ENCODE data around the gene BABAM2.

The BABAM2 gene

DNA sequence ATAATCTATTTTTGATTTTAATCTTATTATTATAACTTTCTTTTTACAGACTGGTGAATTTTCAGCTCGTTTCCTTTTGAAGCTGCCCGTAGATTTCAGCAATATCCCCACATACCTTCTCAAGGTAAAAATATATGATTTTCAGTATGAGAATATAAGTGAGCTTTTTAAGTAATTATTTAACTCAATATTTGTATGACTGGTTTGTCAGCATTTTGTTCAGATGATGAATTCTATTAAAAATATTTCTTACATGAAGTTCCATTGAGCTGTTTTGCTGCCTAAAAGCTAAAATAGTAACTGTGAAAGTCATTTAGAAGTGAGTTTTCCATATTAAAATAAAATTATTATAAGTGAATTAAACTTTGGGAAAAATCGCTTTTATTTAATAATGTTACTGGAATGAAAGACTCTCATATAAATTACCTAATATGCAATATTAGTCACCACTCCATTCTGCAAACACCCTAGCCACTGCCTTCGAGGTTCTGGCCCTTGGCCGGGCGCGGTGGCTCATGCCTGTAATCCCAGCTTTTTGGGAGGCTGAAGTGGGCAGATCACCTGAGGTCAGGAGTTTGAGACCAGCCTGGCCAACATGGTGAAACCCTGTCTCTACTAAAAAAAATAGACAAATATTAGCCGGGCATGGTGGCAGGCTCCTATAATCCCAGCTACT is 155.3 kb downstream of the BABAM2 start:
- CTCF ChIA-PET = no interaction called here
- Mint-ChIP-seq H3K4me1 (peaks cover 17% of the 10 kb centered on the region), H3K9me3 (no peaks in the 10 kb centered on the region), H3K27me3 (no peaks in the 10 kb centered on the region), H3K27ac (no peak overlapping the region), H3K4me3 (no peak overlapping the region), H3K36me3 (peaks cover 15% of the 10 kb centered on the region)
- DNase-seq = no peak

DNA sequence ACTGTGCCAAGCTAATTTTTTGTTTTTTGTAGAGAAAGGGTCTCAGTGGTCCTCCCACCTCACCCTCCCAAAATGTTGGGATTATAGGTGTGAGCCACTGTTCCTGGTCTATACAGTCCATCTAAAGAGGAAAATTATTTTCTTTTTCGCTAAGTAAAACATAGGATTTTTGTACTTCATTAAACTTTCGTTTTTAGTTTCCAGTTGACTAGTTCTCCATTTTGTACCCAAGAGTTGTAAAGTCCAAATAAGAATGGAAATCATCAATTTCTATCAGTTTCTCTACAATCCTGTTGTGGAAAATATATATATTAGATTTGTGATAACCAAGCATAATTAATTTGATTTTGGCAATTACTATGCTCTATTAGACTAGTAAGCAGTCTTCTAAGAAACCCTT is 156.4 kb downstream of the BABAM2 start:
- Mint-ChIP-seq H3K27ac (no peak overlapping the region), H3K27me3 (no peaks in the 10 kb centered on the region), H3K9me3 (no peaks in the 10 kb centered on the region), H3K36me3 (peaks cover 18% of the 10 kb centered on the region), H3K4me3 (no peak overlapping the region), H3K4me1 (peaks cover 17% of the 10 kb centered on the region)
- DNase-seq = no peak
- CTCF ChIA-PET = no interaction called here

DNA sequence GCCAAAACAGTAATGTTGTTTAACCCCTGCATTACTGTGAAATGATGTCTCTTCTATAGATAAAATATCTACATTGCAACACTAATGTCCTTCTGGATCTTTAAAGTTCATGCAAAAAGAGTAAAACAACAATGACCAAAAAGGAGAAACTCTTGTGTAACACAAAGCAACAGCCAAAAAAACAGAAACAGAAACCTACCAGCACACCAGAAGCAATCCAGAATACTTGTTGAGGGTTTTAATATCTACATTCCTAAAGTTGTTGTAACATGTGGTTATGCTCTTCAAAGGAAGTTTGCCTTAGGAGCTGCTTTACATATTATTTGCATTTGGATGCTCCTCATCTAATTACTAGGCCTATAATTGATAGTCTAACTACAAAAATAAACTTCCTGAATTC is 157.2 kb downstream of the BABAM2 start:
- no peaks in the 10 kb centered on the region for H3K9me3 Mint-ChIP-seq
- peaks cover 17% of the 10 kb centered on the region for H3K4me1 Mint-ChIP-seq
- CTCF ChIA-PET = no interaction called here
- H3K36me3 Mint-ChIP-seq = peaks cover 22% of the 10 kb centered on the region
- H3K27me3 Mint-ChIP-seq = no peaks in the 10 kb centered on the region
- no peak for DNase-seq
- H3K4me3 Mint-ChIP-seq = no peak overlapping the region
- H3K27ac Mint-ChIP-seq = no peak overlapping the region

DNA sequence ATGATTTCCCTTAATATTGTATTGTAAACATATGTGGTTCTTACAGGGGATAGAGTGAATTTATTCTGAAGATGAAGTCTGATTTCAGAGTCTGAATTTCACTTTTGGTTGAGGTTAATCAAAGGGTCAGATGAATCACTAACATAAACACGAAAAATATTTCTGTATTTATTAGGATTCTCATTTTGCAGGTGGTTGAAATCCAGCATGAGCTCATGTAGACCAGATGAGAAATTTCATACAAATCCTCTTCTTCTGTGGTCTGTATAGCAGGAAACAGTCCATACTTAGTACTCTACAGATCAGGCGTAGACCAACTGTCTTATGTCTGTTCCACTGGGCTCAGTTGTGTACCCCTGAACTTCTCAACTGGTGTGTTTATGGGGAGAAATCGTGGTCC is 157.8 kb downstream of the BABAM2 start:
- H3K4me1 Mint-ChIP-seq = peaks cover 17% of the 10 kb centered on the region
- CTCF ChIA-PET = no interaction called here
- peaks cover 24% of the 10 kb centered on the region for H3K36me3 Mint-ChIP-seq
- no peak for DNase-seq
- H3K27ac Mint-ChIP-seq = no peak overlapping the region
- H3K27me3 Mint-ChIP-seq = no peaks in the 10 kb centered on the region
- no peaks in the 10 kb centered on the region for H3K9me3 Mint-ChIP-seq
- no peak overlapping the region for H3K4me3 Mint-ChIP-seq

DNA sequence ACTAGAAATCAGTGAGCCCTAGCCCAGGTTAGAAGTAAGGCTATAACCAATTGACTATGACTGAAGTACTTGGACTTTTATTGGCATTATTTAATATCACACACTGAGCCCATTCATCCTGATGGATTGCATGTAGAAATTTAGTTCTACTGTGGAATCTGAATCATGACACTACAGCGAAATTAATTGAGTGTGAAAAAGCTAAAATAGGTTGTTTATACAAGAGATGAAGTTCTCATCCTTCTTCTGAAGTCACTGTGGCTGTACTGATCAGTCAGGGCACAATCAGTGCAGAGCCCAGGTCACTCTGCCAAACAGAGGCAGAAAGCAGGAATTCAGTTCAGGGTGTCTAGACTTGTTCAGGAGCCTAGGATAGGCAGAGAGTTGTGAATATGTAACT is 158.9 kb downstream of the BABAM2 start:
- DNase-seq = no peak
- CTCF ChIA-PET = no interaction called here
- no peak overlapping the region for H3K27ac Mint-ChIP-seq
- H3K27me3 Mint-ChIP-seq = no peaks in the 10 kb centered on the region
- peaks cover 26% of the 10 kb centered on the region for H3K36me3 Mint-ChIP-seq
- no peak overlapping the region for H3K4me3 Mint-ChIP-seq
- H3K4me1 Mint-ChIP-seq = peaks cover 17% of the 10 kb centered on the region
- H3K9me3 Mint-ChIP-seq = no peaks in the 10 kb centered on the region

DNA sequence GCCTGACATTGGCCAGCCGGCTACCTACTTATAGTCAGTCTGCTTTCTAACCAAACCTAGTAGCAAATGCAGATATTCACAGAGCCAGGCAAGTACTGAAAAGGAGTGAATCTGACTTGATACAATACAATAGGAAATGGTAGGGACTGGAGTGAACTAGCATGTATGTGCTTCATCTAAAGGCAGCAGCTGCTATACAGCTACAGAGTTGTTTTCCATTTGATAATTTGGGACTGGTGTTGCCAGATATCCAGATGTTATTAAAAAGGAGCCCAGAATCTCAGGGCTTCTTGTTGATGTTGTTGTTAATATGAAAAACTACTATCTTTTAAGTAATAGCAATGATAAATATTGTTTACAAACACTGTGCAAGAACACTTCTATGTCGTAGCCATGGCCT is 159.4 kb downstream of the BABAM2 start:
- CTCF ChIA-PET = interaction anchor here (0.8 kb wide), 1 partner anchor 144 kb away, joined by 4 read pairs; no protein-coding TSS in a partner anchor

DNA sequence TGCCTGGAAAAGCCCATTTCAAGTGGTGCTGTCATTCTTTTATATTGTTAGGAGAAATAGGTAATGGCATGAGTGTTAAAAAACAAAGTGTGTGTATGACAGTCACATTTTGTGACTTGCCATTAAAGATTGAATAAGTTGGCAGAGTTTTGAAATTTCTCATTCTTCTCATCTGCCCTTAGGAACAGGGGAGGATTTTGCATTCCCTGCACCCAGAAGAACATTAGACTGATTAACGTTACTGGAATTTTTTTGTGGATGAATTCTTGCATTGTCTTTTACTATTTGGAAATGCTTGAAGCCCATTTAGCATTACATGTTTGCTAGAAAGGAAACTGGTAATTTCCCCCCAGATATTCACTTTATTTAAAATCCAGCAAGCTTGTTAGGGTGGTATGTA is 162.2 kb downstream of the BABAM2 start:
- Mint-ChIP-seq H3K4me3 (no peak overlapping the region), H3K4me1 (peaks cover 36% of the 10 kb centered on the region), H3K36me3 (peaks cover 41% of the 10 kb centered on the region), H3K27ac (no peak overlapping the region), H3K27me3 (no peaks in the 10 kb centered on the region), H3K9me3 (peaks cover 7% of the 10 kb centered on the region)
- CTCF ChIA-PET = no interaction called here
- DNase-seq = no peak

More for the DNA sequence above, 159.4 kb downstream of the BABAM2 start:
- Mint-ChIP-seq H3K27me3 (no peaks in the 10 kb centered on the region), H3K36me3 (peaks cover 29% of the 10 kb centered on the region), H3K4me3 (no peak overlapping the region), H3K9me3 (no peaks in the 10 kb centered on the region), H3K27ac (no peak overlapping the region), H3K4me1 (peaks cover 22% of the 10 kb centered on the region)
- no peak for DNase-seq

DNA sequence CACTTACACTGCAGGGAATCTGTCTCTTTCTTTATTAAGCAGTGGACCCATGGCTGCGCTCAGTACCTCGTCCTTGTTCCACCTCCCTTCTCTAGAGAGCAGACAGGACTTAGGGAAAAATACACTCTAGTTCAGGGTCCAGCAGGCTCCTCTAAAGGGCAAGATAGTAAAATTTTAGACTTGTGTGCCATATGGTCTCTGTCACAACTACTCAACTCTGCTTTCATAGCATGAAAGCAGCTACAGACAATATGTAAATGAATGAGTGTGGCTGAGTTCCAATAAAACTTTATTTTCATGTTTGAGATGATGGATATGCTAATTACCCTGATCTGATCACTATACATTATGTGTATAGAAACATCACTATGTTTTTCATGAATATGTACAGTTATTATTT is 163.1 kb downstream of the BABAM2 start:
- peaks cover 29% of the 10 kb centered on the region for H3K4me1 Mint-ChIP-seq
- H3K27ac Mint-ChIP-seq = no peak overlapping the region
- CTCF ChIA-PET = no interaction called here
- peaks cover 7% of the 10 kb centered on the region for H3K9me3 Mint-ChIP-seq
- DNase-seq = no peak
- no peak overlapping the region for H3K4me3 Mint-ChIP-seq
- peaks cover 42% of the 10 kb centered on the region for H3K36me3 Mint-ChIP-seq
- no peaks in the 10 kb centered on the region for H3K27me3 Mint-ChIP-seq

DNA sequence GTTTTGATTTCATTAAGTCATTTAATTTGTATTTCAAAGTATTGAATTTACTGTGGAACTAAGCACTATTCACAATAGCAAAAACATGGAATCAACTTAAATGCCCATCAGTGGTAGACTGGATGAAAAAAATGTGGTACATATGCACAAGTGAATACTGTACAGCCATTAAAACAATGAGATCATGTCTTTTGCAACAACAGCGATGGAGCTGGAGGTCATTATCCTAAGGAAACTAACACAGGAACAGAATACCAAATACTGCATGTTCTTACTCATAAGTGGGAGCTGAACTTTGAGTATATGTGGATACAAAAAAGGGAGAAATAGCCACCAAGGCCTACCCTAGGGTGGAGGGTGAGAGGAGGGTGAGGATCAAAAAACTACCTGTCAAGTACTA is 164.4 kb downstream of the BABAM2 start:
- Mint-ChIP-seq H3K36me3 (peaks cover 44% of the 10 kb centered on the region), H3K27ac (peak overlapping the region; percentile 75), H3K4me3 (no peak overlapping the region), H3K9me3 (peaks cover 7% of the 10 kb centered on the region), H3K4me1 (peaks cover 29% of the 10 kb centered on the region), H3K27me3 (no peaks in the 10 kb centered on the region)
- CTCF ChIA-PET = no interaction called here
- DNase-seq = no peak

DNA sequence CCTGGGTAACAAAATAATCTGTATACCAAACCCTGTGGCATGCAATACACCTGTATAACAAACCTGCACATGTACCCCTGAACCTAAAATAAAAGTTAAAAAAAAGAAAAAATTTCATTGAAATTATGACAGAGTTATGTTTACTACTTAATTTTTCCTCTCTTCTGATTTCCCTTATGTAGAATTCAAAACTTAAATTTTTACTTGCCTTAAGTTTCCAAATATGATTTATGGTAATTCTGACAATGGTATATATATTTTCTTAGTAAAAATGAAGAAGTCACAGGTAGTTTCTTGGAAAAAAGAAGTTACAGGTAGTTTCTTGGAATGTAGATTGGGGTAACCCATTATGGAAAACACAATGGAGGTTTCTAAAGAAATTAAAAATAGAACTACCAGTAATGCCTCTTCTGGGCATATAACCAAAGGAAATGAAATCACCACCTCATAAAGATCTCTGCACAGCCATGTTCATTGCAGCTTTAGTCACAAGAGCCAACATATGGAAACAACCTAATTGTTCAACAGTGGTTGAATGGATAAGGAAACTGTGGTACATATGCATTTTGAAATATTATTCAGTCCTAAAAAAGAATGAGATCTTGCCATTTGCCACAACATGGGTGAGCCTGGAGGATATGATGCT is 164.9 kb downstream of the BABAM2 start:
- no peaks in the 10 kb centered on the region for H3K27me3 Mint-ChIP-seq
- H3K27ac Mint-ChIP-seq = peak overlapping the region; percentile 83
- peaks cover 7% of the 10 kb centered on the region for H3K9me3 Mint-ChIP-seq
- CTCF ChIA-PET = no interaction called here
- peaks cover 29% of the 10 kb centered on the region for H3K4me1 Mint-ChIP-seq
- no peak for DNase-seq
- H3K4me3 Mint-ChIP-seq = no peak overlapping the region
- H3K36me3 Mint-ChIP-seq = peaks cover 44% of the 10 kb centered on the region

DNA sequence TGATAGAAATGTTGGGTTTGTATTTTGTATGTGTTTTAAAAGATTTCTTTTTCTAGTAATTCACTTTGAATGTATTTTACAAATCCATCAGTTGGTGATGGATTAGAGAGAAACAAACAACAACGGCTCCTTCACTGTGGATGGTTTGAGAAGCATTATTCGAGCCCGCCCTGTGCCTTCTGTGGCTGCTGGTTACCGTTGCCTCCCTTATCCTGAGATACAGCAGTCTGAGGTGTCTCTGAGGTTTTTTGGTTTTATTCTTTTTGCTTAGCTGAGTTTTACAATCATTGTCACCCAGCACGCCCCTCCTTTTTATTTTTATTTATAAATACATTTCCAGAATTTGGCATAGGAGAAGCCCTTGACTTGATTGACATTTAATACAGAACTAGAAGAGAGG is 168.3 kb downstream of the BABAM2 start:
- Mint-ChIP-seq H3K27me3 (no peaks in the 10 kb centered on the region), H3K4me1 (peaks cover 29% of the 10 kb centered on the region), H3K9me3 (peaks cover 7% of the 10 kb centered on the region), H3K27ac (no peak overlapping the region), H3K36me3 (peaks cover 31% of the 10 kb centered on the region), H3K4me3 (no peak overlapping the region)
- DNase-seq = no peak
- CTCF ChIA-PET = no interaction called here

DNA sequence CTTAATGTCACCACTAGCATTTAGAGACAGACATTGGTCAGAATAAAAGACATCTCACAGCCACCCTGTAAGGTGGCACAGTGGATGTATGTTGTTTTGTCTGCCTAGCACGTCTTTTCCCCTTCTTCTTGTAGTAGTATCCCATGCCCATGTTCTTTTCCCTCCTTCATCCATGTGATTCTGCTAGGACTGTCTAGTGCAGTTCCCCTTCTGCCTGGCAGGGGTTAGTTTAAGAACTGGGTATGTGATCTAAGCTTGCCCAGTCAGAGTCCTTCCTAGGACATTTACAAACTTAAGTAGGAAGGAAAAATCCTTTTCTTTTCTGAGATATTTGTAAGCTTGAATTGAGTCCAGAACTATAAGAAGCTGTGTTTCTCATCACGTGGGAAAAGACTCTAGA is 172.3 kb downstream of the BABAM2 start:
- no peak for DNase-seq
- H3K27me3 Mint-ChIP-seq = no peaks in the 10 kb centered on the region
- CTCF ChIA-PET = interaction anchor here (1.1 kb wide), 1 partner anchor 12 kb away, joined by 3 read pairs; no protein-coding TSS in a partner anchor
- H3K9me3 Mint-ChIP-seq = no peaks in the 10 kb centered on the region
- H3K4me1 Mint-ChIP-seq = peaks cover 4% of the 10 kb centered on the region
- no peak overlapping the region for H3K4me3 Mint-ChIP-seq
- H3K36me3 Mint-ChIP-seq = peaks cover 14% of the 10 kb centered on the region
- no peak overlapping the region for H3K27ac Mint-ChIP-seq

DNA sequence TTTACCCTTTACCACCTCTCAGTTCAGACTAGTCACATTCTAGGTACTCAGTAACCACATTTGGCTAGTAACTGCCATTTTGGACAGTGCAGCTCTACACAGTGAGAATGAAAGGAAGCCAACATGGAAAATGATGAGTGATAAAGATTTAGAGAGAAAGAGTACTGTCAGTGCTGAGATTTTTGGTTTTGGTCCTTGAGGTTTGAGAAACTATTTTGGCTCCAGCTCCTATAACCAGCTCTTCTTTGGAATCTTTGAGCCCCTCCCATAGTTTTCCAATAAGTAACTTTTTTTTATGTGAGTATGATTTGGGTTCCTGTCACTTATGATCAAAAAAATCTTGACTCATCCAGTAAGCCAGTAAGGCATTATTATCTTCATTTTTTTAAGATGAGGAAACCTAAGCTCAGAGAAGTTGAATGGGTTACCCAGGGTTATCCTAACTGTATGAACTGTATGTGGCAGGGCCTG is 173.0 kb downstream of the BABAM2 start:
- no peaks in the 10 kb centered on the region for H3K27me3 Mint-ChIP-seq
- CTCF ChIA-PET = no interaction called here

DNA sequence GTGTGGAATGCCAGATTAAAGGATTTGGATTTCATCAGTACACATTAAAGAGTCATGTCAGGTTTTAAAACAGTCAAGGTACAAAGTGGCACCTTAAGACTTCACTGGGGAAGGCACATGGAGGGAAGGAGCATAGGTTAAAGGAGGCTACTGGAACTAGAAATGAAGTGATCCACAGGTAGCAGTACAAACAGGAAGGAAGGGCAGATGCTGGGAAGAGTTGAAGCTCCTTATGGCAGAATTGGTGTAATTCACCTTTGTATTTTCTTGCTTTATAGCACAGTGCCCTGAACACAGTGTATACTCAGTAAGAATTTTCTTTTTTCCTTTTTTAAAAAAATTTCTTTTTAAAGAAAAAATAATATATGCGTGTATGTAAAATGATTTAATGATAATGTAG is 177.1 kb downstream of the BABAM2 start:
- H3K36me3 Mint-ChIP-seq = peaks cover 5% of the 10 kb centered on the region
- H3K4me1 Mint-ChIP-seq = no peaks in the 10 kb centered on the region
- H3K27me3 Mint-ChIP-seq = no peaks in the 10 kb centered on the region
- peak overlapping the region; percentile 17 for H3K27ac Mint-ChIP-seq
- H3K4me3 Mint-ChIP-seq = no peak overlapping the region
- H3K9me3 Mint-ChIP-seq = no peaks in the 10 kb centered on the region
- DNase-seq = no peak
- CTCF ChIA-PET = no interaction called here

More for the DNA sequence above, 173.0 kb downstream of the BABAM2 start:
- Mint-ChIP-seq H3K4me1 (peaks cover 2% of the 10 kb centered on the region), H3K4me3 (no peak overlapping the region), H3K36me3 (peaks cover 10% of the 10 kb centered on the region), H3K9me3 (no peaks in the 10 kb centered on the region), H3K27ac (no peak overlapping the region)
- no peak for DNase-seq

DNA sequence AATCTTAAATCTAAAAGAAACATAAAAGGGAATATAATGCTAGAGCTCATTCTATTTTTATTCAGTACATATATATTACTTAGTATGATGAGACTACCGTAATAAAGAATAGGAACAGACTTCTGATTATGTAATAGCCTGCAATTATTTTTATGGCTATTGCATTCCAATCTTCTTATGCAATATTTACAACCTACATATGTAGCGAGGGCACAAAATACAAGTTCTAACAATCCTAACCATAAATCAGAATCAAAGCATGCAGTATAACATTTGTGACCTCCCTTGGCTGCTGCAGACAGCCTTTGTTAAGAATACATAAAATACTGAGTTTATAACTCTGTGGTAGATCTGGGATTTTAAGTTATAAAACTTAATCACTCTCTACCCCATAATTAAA is 177.6 kb downstream of the BABAM2 start:
- no peak for DNase-seq
- no peak overlapping the region for H3K27ac Mint-ChIP-seq
- CTCF ChIA-PET = no interaction called here

More for the DNA sequence above, 177.6 kb downstream of the BABAM2 start:
- Mint-ChIP-seq H3K27me3 (no peaks in the 10 kb centered on the region), H3K9me3 (no peaks in the 10 kb centered on the region), H3K36me3 (peaks cover 4% of the 10 kb centered on the region), H3K4me1 (no peaks in the 10 kb centered on the region), H3K4me3 (no peak overlapping the region)

All from activated naive CD4-positive, alpha-beta T cell treated with anti-CD3 and anti-CD28 coated beads, Interleukin-2, amount 10 ng/mL, durations not matched to agents 7 days and 5 days (primary cell).